ENCODE data around the gene ZCCHC17.
"Not testable (repeated sequence)": the region's sequence is repeated elsewhere in the genome, so short reads cannot be mapped to it uniquely, and the experiment has no call there.

Gene ZCCHC17, protein sequence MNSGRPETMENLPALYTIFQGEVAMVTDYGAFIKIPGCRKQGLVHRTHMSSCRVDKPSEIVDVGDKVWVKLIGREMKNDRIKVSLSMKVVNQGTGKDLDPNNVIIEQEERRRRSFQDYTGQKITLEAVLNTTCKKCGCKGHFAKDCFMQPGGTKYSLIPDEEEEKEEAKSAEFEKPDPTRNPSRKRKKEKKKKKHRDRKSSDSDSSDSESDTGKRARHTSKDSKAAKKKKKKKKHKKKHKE

DNA sequence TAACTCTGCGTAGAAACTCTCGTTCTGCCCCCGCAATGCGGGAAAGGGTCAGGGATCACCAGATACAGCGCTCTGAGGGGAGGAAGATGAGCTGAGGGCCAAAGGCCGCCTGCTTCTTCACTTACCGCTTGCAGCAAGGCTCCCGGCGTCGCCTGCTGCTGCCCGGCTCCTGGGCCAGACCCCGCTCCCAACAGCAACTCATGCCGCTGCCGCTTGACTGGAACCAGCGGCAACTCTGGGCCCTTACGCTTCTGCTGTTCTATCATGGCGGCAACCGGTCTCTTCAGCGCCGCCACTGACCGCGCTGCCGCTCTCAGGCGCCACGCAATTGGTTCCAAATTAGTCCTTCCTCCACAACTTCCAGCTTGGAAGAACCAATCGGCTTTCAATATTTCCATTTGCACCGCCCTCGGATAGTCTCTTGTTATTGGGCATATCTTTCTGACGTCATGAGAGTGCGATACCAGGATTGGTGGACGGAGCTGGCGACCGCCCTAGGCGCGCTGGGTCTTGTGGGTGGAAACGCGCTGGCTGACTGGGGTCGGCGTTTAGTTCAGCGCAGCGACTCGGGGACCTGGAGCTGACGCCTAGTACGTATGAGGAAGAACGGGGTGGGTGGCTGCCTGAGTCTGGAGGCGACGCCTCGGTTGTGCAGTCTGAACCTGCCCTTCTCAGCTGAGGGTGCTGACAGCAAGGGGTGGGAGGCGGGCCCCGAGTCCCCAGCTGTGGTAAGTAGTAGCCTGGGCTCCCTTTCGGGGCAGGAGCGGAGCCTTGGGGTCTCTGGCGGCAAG lies at the start of gene ZCCHC17, which contains the start of gene SNRNP40:
Gene ZCCHC17, plus strand, starts transcription at position 547 of the 791 bp plus-strand sequence. CDS start 13,067 bp downstream, outside the sequence.
Gene SNRNP40, minus strand, starts transcription at position 303 of the 791 bp plus-strand sequence. Its CDS starts 37 bp downstream, at position 266.
- peak; percentile 98 to 100 (median 99) for DNase-seq

DNA sequence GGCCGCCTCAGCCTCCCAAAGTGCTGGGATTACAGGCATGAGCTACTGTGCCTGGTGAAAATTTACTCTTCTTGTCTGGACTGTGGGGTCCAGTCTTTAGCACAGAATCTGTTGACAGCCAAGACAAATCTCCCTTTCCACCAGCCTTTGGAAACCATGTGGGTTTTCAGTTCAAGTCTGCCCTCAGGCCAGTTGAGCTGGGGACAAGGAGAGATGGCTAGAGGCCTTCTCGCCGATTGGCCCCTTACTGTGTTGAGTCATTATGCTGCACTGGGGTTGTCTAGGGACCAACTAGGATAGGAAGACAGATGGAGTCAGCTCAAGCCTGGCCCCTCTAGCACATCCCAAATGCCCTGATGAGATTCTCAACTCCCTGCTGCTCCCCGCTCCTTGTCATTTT lies 48.6 kb upstream of the ZCCHC17 start:
- no peak for DNase-seq

- DNase-seq = no peak
Observed at GRCh38 chr1:31249854-31250253, 47.0 kb upstream of the ZCCHC17 start.

DNA sequence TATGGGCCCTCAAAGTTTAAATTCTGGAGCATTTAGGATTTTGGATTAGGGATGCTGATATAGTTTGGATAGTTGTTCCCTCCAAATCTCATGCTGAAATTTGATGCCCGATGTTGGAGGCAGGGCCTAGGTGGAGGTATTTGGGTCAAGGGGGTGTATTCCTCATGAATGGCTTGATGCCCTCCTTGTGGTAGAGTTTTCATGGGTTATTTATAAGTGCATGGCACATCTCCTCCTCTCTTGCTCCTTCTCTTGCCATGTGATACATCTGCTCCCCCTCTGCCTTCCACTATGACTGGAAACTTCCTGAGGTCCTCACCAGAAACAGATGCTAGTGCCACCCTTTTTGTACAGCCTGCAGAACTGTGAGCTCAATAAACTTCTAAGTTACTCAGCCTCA lies 39.6 kb upstream of the ZCCHC17 start:
- no peak for DNase-seq

DNA sequence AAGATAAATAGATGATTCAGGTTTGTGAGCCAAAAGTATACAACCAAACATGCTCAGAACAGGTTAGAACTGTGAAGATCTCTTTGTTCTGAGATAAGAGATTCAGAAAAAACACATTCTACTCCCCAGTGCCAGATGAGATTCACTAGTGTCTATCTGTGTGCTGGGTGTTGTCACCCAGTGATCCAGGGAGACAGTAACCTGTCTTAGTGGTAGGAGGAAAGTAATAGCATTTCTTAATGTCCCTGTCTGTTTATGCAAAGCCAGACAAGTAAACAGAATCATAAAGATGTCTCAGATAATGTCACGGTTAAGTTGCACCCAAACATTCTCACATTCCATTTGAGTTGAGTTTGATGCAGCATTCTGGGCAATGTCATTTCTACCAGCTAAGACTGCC lies 38.3 kb upstream of the ZCCHC17 start:
- no peak for DNase-seq

GRCh38 chr1:31259746-31260145 lies 37.1 kb upstream of the ZCCHC17 start:
- no peak for DNase-seq

GRCh38 chr1:31261916-31262315 lies 34.9 kb upstream of the ZCCHC17 start:
- no peak for DNase-seq

GRCh38 chr1:31262393-31262792 lies 34.4 kb upstream of the ZCCHC17 start:
- DNase-seq = not testable (repeated sequence)

- DNase-seq = no peak
Observed at GRCh38 chr1:31263408-31263807, 33.4 kb upstream of the ZCCHC17 start.

DNA sequence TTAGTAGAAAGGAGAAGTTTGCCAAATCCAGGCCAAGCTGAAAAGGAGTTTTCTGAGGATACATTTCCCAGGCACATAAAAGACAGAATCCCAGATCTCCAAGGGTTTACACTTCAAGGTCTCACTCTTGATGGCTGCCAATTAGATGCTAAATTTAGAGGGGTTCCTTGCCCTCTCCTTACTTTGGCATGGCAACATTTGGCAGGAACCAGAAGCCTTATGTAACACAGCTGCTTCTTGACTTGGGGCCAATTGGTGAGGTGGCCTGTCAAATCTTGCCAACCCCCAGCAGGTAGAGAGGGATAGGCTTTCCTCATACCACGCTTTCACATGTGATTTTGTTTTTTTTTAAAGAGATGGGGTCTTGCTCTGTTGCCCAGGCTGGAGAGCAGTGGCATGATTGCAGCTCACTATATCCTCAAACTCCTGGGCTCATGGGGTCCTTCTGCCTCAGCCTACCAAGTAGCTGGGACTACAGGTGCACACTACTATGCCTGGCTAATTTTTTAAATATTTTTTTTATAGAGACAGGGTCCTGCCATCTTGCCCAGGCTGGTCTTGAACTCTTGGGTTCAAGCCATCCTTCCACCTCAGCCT lies 31.9 kb upstream of the ZCCHC17 start:
- no peak for DNase-seq

DNA sequence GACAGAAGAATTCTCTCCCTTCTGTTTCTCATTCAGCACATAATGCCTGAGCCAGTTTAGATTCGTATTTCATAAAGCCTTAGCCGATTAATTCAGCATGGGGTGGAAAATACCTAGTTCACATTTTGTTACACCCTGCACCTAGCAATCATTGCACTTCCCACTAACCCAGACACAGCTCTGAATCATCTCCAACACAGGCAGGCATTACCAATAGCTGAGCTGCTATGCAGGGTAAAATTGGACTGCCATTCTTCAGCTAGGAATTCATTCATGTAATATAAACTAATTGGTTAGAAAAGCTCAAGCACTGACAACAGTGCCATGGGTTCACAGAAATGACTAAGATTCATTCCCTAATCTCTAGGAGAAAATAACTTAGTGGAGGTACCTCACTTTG lies 30.3 kb upstream of the ZCCHC17 start:
- no peak for DNase-seq

DNA sequence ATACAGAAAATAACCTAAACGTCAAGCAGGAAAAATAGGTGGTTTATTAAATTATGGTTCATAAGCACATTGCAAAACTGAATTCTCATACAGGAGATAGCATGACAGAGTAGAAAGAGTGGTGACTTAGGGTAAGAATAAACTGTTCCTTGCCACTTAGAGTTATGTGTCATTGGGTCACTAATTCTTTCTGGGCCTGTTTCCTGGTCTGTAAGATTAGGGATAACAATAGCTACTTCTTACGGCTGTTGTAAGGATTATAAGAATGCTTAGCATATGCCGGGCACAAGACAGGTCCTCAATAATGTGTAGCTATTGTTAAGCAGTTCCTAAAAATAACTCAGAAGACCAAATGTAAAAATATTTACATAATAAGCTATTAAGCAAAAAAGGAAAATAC lies 24.5 kb upstream of the ZCCHC17 start:
- DNase-seq = no peak

GRCh38 chr1:31273619-31274018 lies 23.2 kb upstream of the ZCCHC17 start:
- no peak for DNase-seq

- not testable (repeated sequence) for DNase-seq
Observed at GRCh38 chr1:31282426-31282825, 14.4 kb upstream of the ZCCHC17 start.

DNA sequence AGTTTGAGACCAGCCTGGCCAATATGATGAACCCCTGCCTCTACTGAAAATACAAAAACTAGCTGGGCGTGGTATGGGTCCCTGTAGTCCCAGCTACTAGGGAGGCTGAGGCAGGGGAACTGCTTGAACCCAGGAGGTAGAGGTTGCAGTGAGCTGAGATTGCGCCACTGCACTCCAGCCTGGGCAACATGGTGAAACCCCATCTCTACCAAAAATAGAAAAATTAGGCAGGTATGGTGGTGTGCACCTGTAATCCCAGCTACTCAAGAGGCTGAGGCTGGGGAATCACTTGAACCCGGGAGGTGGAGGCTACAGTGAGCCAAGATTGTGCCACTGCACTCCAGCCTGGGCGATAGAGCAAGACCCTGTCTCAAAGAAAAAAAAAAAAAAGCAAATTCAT lies 9.0 kb upstream of the ZCCHC17 start:
- DNase-seq = not testable (repeated sequence)

DNA sequence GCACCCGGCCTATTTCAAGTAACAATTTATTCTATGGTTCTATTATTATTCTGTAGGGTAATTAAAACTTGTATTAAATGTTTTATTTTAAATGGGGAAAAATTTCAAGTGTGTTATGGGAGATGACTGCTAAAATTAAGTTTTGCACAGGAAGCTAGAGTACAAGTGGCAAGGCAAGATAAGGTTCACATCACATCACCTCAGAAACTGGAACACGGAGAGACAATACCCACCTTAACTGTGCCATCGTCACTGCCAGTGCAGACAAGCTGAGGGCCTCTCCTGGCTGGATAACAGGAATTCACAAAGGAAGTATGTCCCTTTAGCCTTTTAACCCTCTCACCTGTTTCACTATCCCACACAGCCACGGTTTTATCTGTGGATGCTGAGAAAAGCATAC lies 7.8 kb upstream of the ZCCHC17 start:
- DNase-seq = no peak

- peak in 1 of 3 experiments; percentile 54 for DNase-seq
Observed at GRCh38 chr1:31295874-31296485, 852 bp upstream of the ZCCHC17 start.

DNA sequence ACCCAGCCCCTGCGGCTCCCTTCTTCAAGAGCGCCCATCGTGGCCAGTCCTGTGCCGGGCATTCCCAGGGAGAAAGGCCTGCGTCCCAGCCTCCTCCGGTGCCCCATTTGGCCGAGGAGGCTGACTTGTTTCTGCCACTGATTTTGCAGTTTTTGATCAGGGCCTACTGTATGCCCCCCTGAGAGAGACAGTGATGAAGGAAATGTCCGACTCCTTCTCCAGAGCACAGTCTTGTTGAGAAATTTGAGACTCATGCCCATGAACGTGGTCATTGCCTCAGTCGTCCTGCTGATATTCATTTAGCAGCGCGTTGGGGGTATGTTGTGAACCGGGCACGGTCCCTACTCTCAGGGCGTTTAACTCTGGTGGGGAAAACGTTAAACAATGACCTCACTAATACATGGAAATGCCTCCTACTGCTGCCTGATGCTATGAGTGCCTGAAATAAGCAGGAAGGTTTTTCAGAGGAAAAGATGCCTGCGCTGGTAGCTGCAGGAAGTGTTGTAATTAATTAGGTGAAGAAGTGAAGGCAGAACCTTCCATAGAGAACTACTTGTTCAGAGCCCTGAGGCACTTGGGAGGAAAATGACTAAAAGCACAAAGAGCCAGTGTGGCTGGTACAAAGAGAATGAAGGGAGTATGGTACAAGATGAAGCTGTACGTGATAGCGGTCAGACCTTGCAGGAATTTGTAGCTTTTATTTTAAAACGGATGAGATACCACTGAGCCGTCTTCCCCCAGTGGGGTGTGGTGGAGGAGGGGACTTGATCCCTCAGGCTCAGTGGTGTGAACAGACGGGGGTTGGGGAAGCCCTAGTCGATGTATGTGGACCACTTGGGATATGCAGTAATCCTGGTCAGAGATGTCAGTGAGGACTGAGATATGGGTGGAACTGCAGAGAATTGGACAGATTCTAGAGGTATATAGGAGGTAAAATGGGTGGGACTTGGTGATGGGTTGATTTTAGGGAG lies 730 bp downstream of the ZCCHC17 start:
- peak in 1 of 3 experiments; percentile 65 for DNase-seq

- no peak for DNase-seq
Observed at GRCh38 chr1:31299365-31299764, 2.5 kb downstream of the ZCCHC17 start.

DNA sequence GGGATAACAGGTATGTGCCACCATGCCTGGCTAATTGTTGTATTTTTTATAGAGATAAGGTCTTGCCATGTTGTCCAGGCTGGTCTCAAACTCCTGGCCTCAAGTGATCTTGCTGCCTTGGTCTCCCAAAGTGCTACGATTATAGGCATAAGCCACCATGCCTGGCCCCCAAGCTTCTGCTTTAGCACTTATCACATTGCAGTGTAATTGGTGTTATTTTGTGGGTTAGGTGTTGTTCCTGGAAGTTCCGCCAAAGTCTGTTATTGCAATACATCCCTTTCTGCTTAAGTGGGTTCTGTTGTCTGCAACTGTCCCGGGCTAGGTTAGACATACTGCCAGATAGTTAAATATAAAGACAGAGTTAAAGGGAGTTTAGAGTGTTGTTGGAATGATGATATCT lies 3.4 kb downstream of the ZCCHC17 start:
- DNase-seq = no peak

DNA sequence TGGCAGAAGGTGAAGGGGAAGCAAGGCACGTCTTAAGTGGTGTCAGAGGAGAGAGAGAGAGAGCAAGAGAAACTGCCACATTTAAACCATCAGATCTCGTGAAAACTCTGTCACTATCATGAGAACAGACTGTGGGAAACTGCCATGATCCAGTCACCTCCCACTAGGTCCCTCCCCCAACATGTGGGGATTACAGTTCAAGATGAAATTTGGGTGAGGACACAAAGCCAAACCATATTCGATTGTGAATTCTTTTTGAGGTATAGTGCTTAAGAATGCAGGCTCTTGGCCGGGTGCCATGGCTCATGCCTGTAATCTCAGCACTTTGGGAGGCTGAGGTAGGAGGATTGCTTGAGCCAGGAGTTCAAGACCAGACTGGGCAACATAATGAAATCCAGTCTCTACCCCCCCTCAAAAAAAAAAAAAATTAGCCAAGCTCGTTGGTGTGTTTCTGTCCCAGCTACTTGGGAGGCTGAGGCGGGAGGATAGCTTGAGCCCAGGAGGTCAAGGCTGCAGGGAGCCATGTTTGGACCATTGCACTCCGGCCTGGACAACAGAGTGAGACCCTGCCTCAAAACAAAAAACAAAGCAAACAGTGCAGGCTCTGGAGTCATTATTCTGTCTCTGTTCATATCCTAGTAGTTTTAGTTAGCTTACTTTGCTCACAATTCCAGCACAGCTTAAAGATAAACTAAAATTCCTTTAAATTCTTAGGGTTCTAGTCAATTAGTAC lies 6.0 kb downstream of the ZCCHC17 start:
- no peak for DNase-seq
